SK-N-SH (cell line): ENCODE measurements around the gene ADCY4.

ENCODE experiments used
- CTCF ChIP-seq: fragments of 200-600 bp; sonication (generic); IDR thresholded peaks from 2 replicates; pipeline ENCODE4 v1.6.1; 2017; ENCODE audit warnings: antibody characterized with exemption, mild to moderate bottlenecking, moderate library complexity
- EZH2phosphoT487 ChIP-seq: fragments of 200-600 bp; sonication (generic); IDR thresholded peaks from 2 replicates; pipeline ENCODE4 v1.6.1; 2017; ENCODE audit warnings: low read depth, mixed run types, mild to moderate bottlenecking, antibody characterized with exemption, moderate library complexity, borderline replicate concordance
- IRF3 ChIP-seq: fragments of 150-350 bp; IDR thresholded peaks from 2 replicates; pipeline ENCODE4 v1.6.1; 2016; ENCODE audit warnings: mild to moderate bottlenecking, low read depth, low read length

- TF ChIP-seq EZH2phosphoT487 (no peak), CTCF (no peak), IRF3 (no peak)
Measured at GRCh38 chr14:24313913-24314312, 21.0 kb downstream of the ADCY4 start.
